Mucosa of descending colon (tissue), 3 donors: ENCODE measurements around the gene AGPAT3. TPM values are rescaled to one million over a fixed set of nuclear protein-coding genes. Genes with fewer than 3 reads are reported as not detected.

Experiments used
- ATAC-seq: fragments of 200-7000 bp; cut with Tn5 transposase; one replicate; pipeline ENCODE4 v1.9.1; 2020; ENCODE audit warnings: mild to moderate bottlenecking, moderate library complexity
- DNase-seq, 3 donors: peaks; one replicate each; pipeline ENCODE4 v3.0.0-alpha.2; 2020
- H3K36me3 ChIP-seq: fragments of 200-600 bp; one replicate; pipeline ENCODE4 v1.8.0; 2021; ENCODE audit warnings: low read depth, mild to moderate bottlenecking
- H3K4me1 ChIP-seq: fragments of 200-600 bp; one replicate; pipeline ENCODE4 v1.8.0; 2021; ENCODE audit warnings: low read depth, mild to moderate bottlenecking
- H3K4me3 ChIP-seq: fragments of 200-600 bp; one replicate; pipeline ENCODE4 v1.8.0; 2021; ENCODE audit warnings: mild to moderate bottlenecking
- H3K9me3 ChIP-seq: fragments of 200-600 bp; one replicate; pipeline ENCODE4 v1.8.0; 2021; ENCODE audit warnings: mild to moderate bottlenecking
- intact Hi-C, 2 donors: fragments of 100-400 bp; cut with DNase I in 1 of 2; cut with micrococcal nuclease in 1 of 2; formaldehyde crosslinking; loops; one replicate each; pipeline versions ENCODE4 v1.11.0 to v1.11.1; 2022; cut with DNase I, micrococcal nuclease
- total RNA-seq, 3 donors: library from RNA; stranded (reverse); fragmentation: NEBNext Ultra II Directional in 2 of 3; extraction: Animal tissue kit (Norgen Biotek cat#: 25700) in 2 of 3; gene quantifications; one replicate each; pipeline versions ENCODE4 v1.2.1 to v1.2.4, GENCODE V29; 2021 to 2023
- TF ChIP-seq, protein P1 (sequence below): fragments of 200-600 bp; IDR thresholded peaks from one replicate; pipeline ENCODE4 v1.8.0; 2022; ENCODE audit warnings: antibody characterized with exemption, mild to moderate bottlenecking
- donor health status: DM: no; HTN: no; CAD: no; lungs with moderate emphysema.
- donor health status: DM: no; HTN: no; CAD: no.
- donor health status: DM: no; HTN: yes; CAD: no.

The AGPAT3 gene
- total RNA-seq, 3 donors from 2014 or later = 77.7 to 120 (median 97.7) TPM

DNA sequence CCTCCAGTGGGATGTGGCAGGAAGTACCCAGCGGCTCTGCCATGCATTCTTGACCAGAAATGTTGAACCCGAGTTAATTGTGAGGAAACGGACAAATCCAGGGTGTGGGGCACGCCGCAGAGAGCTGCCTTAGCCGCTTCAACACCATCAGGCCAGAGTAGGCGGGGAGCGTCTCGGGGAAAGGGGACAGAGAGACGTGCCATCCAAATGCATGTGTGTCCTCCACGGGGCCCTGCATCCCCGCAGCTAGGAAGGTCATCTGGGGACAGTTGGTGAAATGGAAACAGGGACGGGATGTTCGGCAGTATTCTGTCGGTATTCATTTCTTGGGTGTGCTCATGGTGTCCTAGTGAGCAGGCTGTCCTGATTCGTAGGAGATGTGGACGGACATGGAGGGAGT lies 88.0 kb downstream of the AGPAT3 start:
- DNase-seq (peak in 1 of 3 donors; percentile 33), ATAC-seq (no peak)
- TF ChIP-seq, protein P1, sequence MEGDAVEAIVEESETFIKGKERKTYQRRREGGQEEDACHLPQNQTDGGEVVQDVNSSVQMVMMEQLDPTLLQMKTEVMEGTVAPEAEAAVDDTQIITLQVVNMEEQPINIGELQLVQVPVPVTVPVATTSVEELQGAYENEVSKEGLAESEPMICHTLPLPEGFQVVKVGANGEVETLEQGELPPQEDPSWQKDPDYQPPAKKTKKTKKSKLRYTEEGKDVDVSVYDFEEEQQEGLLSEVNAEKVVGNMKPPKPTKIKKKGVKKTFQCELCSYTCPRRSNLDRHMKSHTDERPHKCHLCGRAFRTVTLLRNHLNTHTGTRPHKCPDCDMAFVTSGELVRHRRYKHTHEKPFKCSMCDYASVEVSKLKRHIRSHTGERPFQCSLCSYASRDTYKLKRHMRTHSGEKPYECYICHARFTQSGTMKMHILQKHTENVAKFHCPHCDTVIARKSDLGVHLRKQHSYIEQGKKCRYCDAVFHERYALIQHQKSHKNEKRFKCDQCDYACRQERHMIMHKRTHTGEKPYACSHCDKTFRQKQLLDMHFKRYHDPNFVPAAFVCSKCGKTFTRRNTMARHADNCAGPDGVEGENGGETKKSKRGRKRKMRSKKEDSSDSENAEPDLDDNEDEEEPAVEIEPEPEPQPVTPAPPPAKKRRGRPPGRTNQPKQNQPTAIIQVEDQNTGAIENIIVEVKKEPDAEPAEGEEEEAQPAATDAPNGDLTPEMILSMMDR = no peak
- no peaks in the 10 kb centered on the region for H3K36me3 ChIP-seq
- intact Hi-C loops = no loop called here
- H3K4me3 ChIP-seq = no peak overlapping the region
- H3K4me1 ChIP-seq = no peaks in the 10 kb centered on the region
- H3K9me3 ChIP-seq = peaks cover 9% of the 10 kb centered on the region

DNA sequence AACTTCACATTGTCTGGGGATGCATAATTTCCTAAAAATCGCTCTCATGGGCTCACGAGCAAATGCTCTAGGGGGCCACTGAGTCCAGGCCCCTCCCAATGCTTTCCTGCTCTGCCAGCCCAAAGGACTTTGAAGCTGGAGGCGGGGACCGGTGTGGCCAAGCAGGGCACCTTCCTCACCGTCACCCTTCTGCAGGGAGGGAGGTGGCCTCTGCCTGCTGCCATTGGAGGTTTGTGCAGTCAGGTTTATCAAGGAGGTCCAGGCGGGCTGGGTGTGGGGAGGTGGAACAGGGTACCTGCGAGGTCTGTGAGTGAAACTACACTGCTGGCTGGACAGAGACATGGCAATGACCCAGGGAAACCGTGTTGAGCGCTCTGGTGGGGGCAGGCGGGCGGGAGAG lies 89.0 kb downstream of the AGPAT3 start:
- TF ChIP-seq, protein P1 = no peak
- no peak for ATAC-seq
- DNase-seq = peak in 1 of 3 donors; percentile 26
- H3K4me3 ChIP-seq = no peak overlapping the region
- H3K36me3 ChIP-seq = no peaks in the 10 kb centered on the region
- intact Hi-C loops = no loop called here
- no peaks in the 10 kb centered on the region for H3K4me1 ChIP-seq
- H3K9me3 ChIP-seq = peaks cover 2% of the 10 kb centered on the region

DNA sequence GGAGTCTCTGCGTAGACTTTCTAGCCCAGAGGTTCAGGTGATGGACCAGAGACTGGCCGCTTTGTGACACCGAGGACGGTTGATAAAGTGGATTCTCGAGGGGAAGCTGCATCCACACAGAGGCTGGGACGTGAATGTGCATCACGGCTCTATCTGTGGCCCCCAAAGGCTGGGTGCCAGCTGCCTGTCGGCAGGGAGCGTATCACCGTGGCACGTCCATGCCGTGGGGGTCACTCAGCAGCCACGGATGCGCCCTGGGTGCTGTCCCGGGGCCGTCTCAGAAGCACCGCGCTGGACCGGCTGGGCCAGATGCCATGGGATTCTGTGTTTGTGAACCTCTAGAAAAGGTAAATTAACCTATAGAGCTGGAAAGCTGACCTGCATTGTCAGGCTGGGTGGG lies 89.9 kb downstream of the AGPAT3 start:
- ATAC-seq (no peak), DNase-seq (peak in 1 of 3 donors; percentile 28)
- Histone ChIP-seq H3K9me3 (no peaks in the 10 kb centered on the region), H3K4me1 (no peaks in the 10 kb centered on the region), H3K36me3 (no peaks in the 10 kb centered on the region), H3K4me3 (no peak overlapping the region)
- intact Hi-C loops = no loop called here
- TF ChIP-seq, protein P1 = no peak

DNA sequence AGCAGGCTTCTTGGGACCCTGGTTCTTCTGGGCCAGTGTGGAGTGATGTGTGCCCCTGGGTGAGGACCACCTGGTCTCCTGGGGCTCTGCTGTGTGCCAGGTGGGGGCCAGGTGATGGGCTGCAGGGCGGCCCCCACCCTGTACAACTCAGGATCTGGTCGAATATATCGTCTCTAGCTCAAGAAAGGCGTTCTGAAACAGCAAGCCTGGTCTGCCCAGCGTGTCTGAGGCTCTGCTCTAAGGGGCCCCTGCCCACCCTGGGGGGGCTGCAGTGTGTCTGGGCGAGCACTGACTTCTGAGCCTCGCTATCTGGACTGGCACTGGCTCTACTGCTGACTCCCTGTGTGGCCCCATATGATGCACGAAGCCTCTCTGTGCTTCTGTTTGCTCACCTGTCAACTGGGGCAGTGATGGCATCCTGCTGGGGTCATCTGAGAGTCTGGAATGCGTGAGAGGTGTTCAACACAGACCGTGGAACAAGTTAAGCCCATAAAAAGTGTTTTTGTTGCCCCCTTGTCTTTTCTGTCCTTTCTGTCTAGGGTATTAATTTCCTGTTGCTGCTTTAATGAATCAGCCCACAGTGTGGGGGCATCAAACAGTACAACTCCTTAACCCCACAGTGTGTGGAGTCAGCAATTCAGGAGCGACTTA lies 91.1 kb downstream of the AGPAT3 start:
- Histone ChIP-seq H3K36me3 (no peaks in the 10 kb centered on the region), H3K9me3 (no peaks in the 10 kb centered on the region), H3K4me1 (no peaks in the 10 kb centered on the region), H3K4me3 (no peak overlapping the region)
- ATAC-seq (no peak), DNase-seq (peak in 1 of 3 donors; percentile 13)
- intact Hi-C loops = no loop called here
- TF ChIP-seq, protein P1 = no peak

DNA sequence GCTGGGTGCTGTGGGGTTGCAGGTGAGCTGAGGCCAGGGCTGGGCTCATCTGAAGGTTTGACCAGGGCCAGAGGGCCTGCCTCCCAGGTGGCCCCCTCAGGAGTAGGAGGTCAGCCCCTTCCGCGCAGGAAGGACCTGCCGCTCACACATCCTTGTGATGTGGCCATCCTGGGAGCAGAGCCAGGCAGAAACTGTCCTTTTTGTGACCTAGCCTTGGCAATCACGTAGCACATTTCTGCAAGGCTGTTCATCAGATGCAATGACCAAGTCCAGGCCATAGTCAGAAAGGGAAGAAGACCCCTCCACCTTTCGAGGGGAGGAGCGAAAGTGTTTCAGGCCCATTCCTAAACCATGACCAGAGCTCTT lies 91.6 kb downstream of the AGPAT3 start:
- TF ChIP-seq, protein P1 = no peak
- intact Hi-C loops = no loop called here
- no peak for ATAC-seq

More for the DNA sequence above, 91.6 kb downstream of the AGPAT3 start:
- DNase-seq = peak in 1 of 3 donors; percentile 46
- no peaks in the 10 kb centered on the region for H3K36me3 ChIP-seq
- H3K4me3 ChIP-seq = no peak overlapping the region
- no peaks in the 10 kb centered on the region for H3K9me3 ChIP-seq
- no peaks in the 10 kb centered on the region for H3K4me1 ChIP-seq
